A673 (cell line): ENCODE measurements around the gene MRTFA. TPM values are rescaled to one million over a fixed set of nuclear protein-coding genes. Genes with fewer than 3 reads are reported as not detected.
A peak's percentile ranks its signal among the peaks of the same experiment; 100 is the strongest.

ENCODE experiments used
- BruUV-seq: library from RNA; stranded (reverse); fragments of 400-500 nt; replicated peaks from 2 replicates; lab custom pipeline; 2021; lab: Mats Ljungman, UMichigan
- CTCF ChIA-PET: fragments of 300-600 bp; sonication (Branson Sonifier 250); formaldehyde crosslinking; loops from one replicate; lab custom pipeline; 2022; ENCODE audit warnings: antibody characterized with exemption; lab: Charles Lee
- POLR2A ChIA-PET: fragments of 300-600 bp; sonication (Branson Sonifier 250); formaldehyde crosslinking; loops from one replicate; lab custom pipeline; 2022; ENCODE audit warnings: antibody characterized with exemption; ENCODE audit not compliant: low non-redundant PET; lab: Charles Lee
- DNase-seq: peaks from one replicate; pipeline ENCODE4 v3.0.0-alpha.2; 2015; ENCODE audit warnings: low spot score
- H3K27ac ChIP-seq: fragments of 200-600 bp; sonication (generic); 2 replicates; pipeline ENCODE4 v1.5.1; 2016; ENCODE audit warnings: mixed run types, low read depth, mild to moderate bottlenecking, mixed read lengths, antibody characterized with exemption, low read length; ENCODE audit not compliant: poor library complexity, severe bottlenecking
- H3K27me3 ChIP-seq: fragments of 200-600 bp; sonication (generic); replicated peaks from 2 replicates; pipeline ENCODE4 v1.6.1; 2017; ENCODE audit warnings: mixed run types, low read depth, mild to moderate bottlenecking, mixed read lengths, antibody characterized with exemption, low read length; ENCODE audit not compliant: insufficient read depth, poor library complexity
- H3K36me3 ChIP-seq: fragments of 200-600 bp; sonication (generic); 2 replicates; pipeline ENCODE4 v1.6.1; 2016; ENCODE audit warnings: mixed run types, mild to moderate bottlenecking, mixed read lengths, antibody characterized with exemption, low read length; ENCODE audit not compliant: insufficient read depth, poor library complexity, severe bottlenecking
- H3K4me1 ChIP-seq: fragments of 200-600 bp; sonication (generic); 2 replicates; pipeline ENCODE4 v1.6.1; 2017; ENCODE audit warnings: mixed run types, mild to moderate bottlenecking, mixed read lengths, antibody characterized with exemption, low read length; ENCODE audit not compliant: insufficient read depth, poor library complexity, severe bottlenecking
- H3K4me3 ChIP-seq: fragments of 200-600 bp; sonication (generic); 2 replicates; pipeline ENCODE4 v1.5.1; 2016; ENCODE audit warnings: low read depth, mixed run types, mild to moderate bottlenecking, mixed read lengths, low read length; ENCODE audit not compliant: poor library complexity, severe bottlenecking
- H3K9me3 ChIP-seq: fragments of 200-600 bp; sonication (generic); 2 replicates; pipeline ENCODE4 v1.6.1; 2016; ENCODE audit warnings: mixed run types, low read depth, mild to moderate bottlenecking, mixed read lengths, antibody characterized with exemption, low read length; ENCODE audit not compliant: poor library complexity, severe bottlenecking
- CTCF ChIP-seq: fragments of 300-800, 200-600 bp; sonication (generic); conservative IDR thresholded peaks from 2 replicates; pipeline ENCODE4 v1.5.1; 2017; ENCODE audit warnings: low read depth, mild to moderate bottlenecking, antibody characterized with exemption, low read length, moderate library complexity, mixed read lengths
- EZH2 ChIP-seq: fragments of 200-600 bp; sonication (generic); IDR thresholded peaks from 2 replicates; pipeline ENCODE4 v1.6.1; 2017; ENCODE audit warnings: borderline replicate concordance, low read depth, mild to moderate bottlenecking, mixed read lengths, antibody characterized with exemption, low read length; ENCODE audit not compliant: poor library complexity, severe bottlenecking
- intact Hi-C: fragments of 100-400 bp; cut with micrococcal nuclease; formaldehyde crosslinking; loops from one replicate; pipeline ENCODE4 v1.10.0; 2022; ENCODE audit not compliant: unreplicated experiment
- total RNA-seq: library from RNA; stranded (reverse); gene quantifications from 2 replicates; pipeline ENCODE4 v1.2.3, GENCODE V29; 2021

Gene MRTFA
- total RNA-seq, 1 experiment from 2014 or later: 35.8 TPM

GRCh38 chr22:40612291-40612751 lies 24.2 kb downstream of the MRTFA start:
- no peak for DNase-seq
- ChIA-PET CTCF (no interaction called here), POLR2A (no interaction called here)
- H3K27me3 ChIP-seq: no peaks in the 10 kb centered on the region
- no TSS peak for BruUV-seq
- no peaks in the 10 kb centered on the region for H3K36me3 ChIP-seq
- H3K9me3 ChIP-seq: no peaks in the 10 kb centered on the region
- intact Hi-C loops: no loop called here
- TF ChIP-seq CTCF (no peak), EZH2 (no peak)
- no peak overlapping the region for H3K4me3 ChIP-seq
- peaks cover 12% of the 10 kb centered on the region for H3K4me1 ChIP-seq
- H3K27ac ChIP-seq: no peak overlapping the region

GRCh38 chr22:40611606-40612005 lies 24.9 kb downstream of the MRTFA start:
- TF ChIP-seq EZH2 (no peak), CTCF (no peak)

GRCh38 chr22:40610329-40610850 lies 26.1 kb downstream of the MRTFA start:
- H3K4me3 ChIP-seq: no peak overlapping the region
- ChIA-PET POLR2A (no interaction called here), CTCF (no interaction called here)
- no peaks in the 10 kb centered on the region for H3K9me3 ChIP-seq
- H3K27me3 ChIP-seq: no peaks in the 10 kb centered on the region
- DNase-seq: peak; percentile 41
- H3K27ac ChIP-seq: no peak overlapping the region
- TF ChIP-seq CTCF (no peak), EZH2 (no peak)
- peaks cover 27% of the 10 kb centered on the region for H3K4me1 ChIP-seq
- BruUV-seq: no TSS peak
- H3K36me3 ChIP-seq: no peaks in the 10 kb centered on the region
- intact Hi-C loops: no loop called here

More at GRCh38 chr22:40611606-40612005, 24.9 kb downstream of the MRTFA start:
- no peak for DNase-seq
- no peaks in the 10 kb centered on the region for H3K36me3 ChIP-seq
- no peaks in the 10 kb centered on the region for H3K9me3 ChIP-seq
- peaks cover 15% of the 10 kb centered on the region for H3K4me1 ChIP-seq
- no peaks in the 10 kb centered on the region for H3K27me3 ChIP-seq
- CTCF ChIA-PET: no interaction called here
- POLR2A ChIA-PET: no interaction called here
- BruUV-seq: no TSS peak
- H3K27ac ChIP-seq: no peak overlapping the region
- intact Hi-C loops: no loop called here
- H3K4me3 ChIP-seq: no peak overlapping the region
